IPS-20b (cell line): Measurements from ENCODE around the gene PALM3.

ENCODE experiments used
- H3K27ac ChIP-seq: one replicate; pipeline ENCODE4 v1.5.1; 2013; ENCODE audit warnings: low read length
- H3K27me3 ChIP-seq: 2 replicates; pipeline ENCODE4 v1.6.1; 2013; ENCODE audit warnings: mild to moderate bottlenecking, low read length, inconsistent platforms; ENCODE audit not compliant: insufficient read depth
- H3K36me3 ChIP-seq: 2 replicates; pipeline ENCODE4 v1.6.1; 2013; ENCODE audit warnings: low read depth, mild to moderate bottlenecking, inconsistent platforms, low read length, moderate library complexity; ENCODE audit not compliant: insufficient read depth
- H3K4me1 ChIP-seq: 2 replicates; pipeline ENCODE4 v1.6.1; 2013; ENCODE audit warnings: mild to moderate bottlenecking, control low read depth, inconsistent platforms, low read length, moderate library complexity; ENCODE audit not compliant: insufficient read depth
- H3K4me3 ChIP-seq: 2 replicates; pipeline ENCODE4 v1.5.1; 2013; ENCODE audit warnings: mild to moderate bottlenecking, low read length, inconsistent platforms
- H3K9ac ChIP-seq: 2 replicates; pipeline ENCODE4 v1.6.1; 2013; ENCODE audit warnings: low read depth, mild to moderate bottlenecking, inconsistent platforms, low read length, moderate library complexity
- H3K9me3 ChIP-seq: 2 replicates; pipeline ENCODE4 v1.6.1; 2013; ENCODE audit warnings: mild to moderate bottlenecking, low read depth, low read length, inconsistent platforms; ENCODE audit not compliant: insufficient read depth

Gene PALM3

GRCh38 chr19:14088634-14089411 is 26.9 kb upstream of the PALM3 start:
- H3K27ac ChIP-seq: no peak overlapping the region
- H3K27me3 ChIP-seq: peaks cover 25% of the 10 kb centered on the region
- peak overlapping the region; percentile 60 for H3K4me3 ChIP-seq
- peaks cover 16% of the 10 kb centered on the region for H3K36me3 ChIP-seq
- peaks cover 5% of the 10 kb centered on the region; the same call in 1 of the 2 replicates for H3K9me3 ChIP-seq
- peak overlapping the region; percentile 10; the same call in 1 of the 2 replicates for H3K9ac ChIP-seq
- H3K4me1 ChIP-seq: no peaks in the 10 kb centered on the region; the same call in 1 of the 2 replicates

DNA sequence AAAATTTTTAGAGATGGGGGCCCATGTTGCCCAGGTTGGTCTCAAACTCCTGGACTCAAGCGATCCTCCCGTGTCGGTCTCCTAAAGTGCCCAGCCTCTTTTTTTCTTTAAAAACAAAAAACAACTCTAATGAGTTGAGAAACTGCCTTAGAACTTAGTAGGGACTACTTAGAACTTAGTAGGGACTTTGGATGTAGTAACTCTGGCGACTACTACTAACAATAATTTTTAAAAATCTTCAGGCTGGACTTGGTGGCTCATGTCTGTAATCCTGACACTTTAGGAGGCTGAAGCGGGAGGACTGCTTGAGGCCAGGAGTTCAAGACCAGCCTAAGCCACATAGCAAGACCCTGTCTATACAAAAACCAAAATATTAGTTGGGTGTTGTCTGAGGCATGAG is 24.2 kb upstream of the PALM3 start:
- Histone ChIP-seq H3K27me3 (peaks cover 26% of the 10 kb centered on the region), H3K27ac (no peak overlapping the region), H3K36me3 (peaks cover 16% of the 10 kb centered on the region), H3K9ac (no peak overlapping the region), H3K9me3 (no peaks in the 10 kb centered on the region), H3K4me3 (peak overlapping the region; percentile 53; the same call in 1 of the 2 replicates), H3K4me1 (no peaks in the 10 kb centered on the region; the same call in 1 of the 2 replicates)

DNA sequence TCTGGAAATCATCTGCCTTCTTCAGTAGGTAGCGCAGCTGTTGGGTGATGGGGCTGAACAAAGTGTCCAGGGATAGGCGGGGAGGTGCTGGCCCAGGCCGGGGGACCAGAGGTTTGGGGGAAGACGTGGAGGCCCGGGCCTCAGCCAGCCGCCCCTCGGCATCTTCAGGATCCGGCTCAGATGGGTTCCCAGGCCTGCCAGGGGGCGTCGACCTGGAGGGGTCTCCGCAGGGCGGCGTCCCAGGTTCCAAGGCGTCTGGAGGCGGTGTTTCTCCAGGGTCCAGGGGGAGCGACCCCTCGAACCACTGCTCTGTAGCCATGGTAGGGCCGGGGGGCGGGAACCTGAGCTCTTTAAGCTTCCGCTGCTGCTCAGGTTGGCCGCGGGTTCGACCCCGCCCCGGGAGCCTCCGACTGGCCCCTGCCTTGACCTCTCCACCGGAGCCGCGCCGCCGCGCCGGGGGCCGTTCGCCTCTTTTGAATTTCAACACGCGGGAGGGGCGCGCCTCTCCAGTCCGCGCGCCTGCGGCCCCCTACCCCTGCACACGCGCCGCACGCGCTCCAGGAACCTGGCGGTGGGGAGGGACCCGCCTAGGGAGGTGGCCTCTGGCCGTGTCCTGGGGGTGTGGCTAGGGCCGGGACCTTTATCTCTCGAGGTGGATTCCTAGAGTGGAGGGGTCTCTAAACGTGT is 23.6 kb upstream of the PALM3 start, which contains the start of gene C19orf67:
Gene C19orf67 (minus strand): TSS at position 475 of the 687 bp plus-strand sequence. CDS start 156 bp downstream, at position 319.
- Histone ChIP-seq H3K4me1 (no peaks in the 10 kb centered on the region; the same call in 1 of the 2 replicates), H3K9ac (no peak within 1 kb of the TSS), H3K27me3 (peaks cover 26% of the 10 kb centered on the region), H3K9me3 (no peaks in the 10 kb centered on the region), H3K4me3 (peak within 1 kb of the TSS; percentile 53; the same call in 1 of the 2 replicates), H3K36me3 (peaks cover 16% of the 10 kb centered on the region), H3K27ac (no peak within 1 kb of the TSS)

- H3K4me1 ChIP-seq: no peaks in the 10 kb centered on the region; the same call in 1 of the 2 replicates
- H3K36me3 ChIP-seq: peaks cover 4% of the 10 kb centered on the region; the same call in 1 of the 2 replicates
- H3K4me3 ChIP-seq: no peak overlapping the region
- no peak overlapping the region for H3K27ac ChIP-seq
- H3K27me3 ChIP-seq: peaks cover 20% of the 10 kb centered on the region; the same call in 1 of the 2 replicates
- H3K9ac ChIP-seq: no peak overlapping the region
- H3K9me3 ChIP-seq: no peaks in the 10 kb centered on the region
Measured at GRCh38 chr19:14082675-14082960, 20.7 kb upstream of the PALM3 start.

DNA sequence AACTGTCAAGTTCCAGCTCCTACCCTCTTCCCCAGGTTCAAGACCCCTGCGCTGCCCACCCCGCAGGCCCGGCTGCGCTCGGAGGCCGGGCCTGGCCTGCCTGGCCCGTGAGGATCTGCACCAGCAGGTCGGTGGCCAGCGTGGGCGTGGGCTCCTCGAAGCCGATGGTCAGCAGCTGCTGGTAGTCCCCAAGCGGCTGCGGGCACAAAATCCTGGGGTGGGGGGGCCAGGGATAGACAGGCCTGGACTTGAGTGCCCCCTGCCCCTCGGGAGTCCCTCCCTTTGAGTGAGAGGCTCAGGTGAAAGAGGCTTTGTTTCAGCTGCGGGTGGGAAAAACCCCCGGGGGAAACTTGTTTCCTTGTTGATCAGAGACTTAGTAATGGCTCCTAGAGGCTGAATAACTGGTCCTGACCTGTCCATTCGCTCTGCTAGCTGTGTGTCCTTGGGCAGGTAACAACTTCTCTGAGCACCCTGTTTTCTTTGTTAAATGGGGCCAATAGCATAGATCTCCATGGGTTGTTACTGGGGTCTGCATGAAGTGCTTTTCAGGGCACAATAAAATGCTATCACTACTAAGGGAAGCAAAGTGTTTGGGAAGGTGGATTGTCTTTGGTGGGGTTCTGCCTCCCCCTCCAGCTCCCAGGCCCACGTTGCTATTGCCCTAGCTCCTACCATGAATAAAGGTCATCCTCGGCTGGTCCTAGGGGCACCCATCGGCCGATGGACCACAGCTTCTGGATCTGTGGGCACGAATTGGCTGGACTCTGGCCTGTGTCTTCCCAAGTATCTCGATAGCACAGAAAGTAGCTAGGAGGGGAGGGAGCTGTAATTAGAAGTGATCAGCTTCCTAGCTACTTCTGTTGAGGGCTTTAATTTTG is 20.2 kb upstream of the PALM3 start:
- Histone ChIP-seq H3K9me3 (no peaks in the 10 kb centered on the region), H3K4me1 (no peaks in the 10 kb centered on the region; the same call in 1 of the 2 replicates), H3K4me3 (peak overlapping the region; percentile 88), H3K36me3 (no peaks in the 10 kb centered on the region), H3K27me3 (peaks cover 23% of the 10 kb centered on the region; the same call in 1 of the 2 replicates), H3K9ac (peak overlapping the region; percentile 49; the same call in 1 of the 2 replicates), H3K27ac (no peak overlapping the region)

- no peaks in the 10 kb centered on the region; the same call in 1 of the 2 replicates for H3K4me1 ChIP-seq
- peak overlapping the region; percentile 88 for H3K4me3 ChIP-seq
- H3K36me3 ChIP-seq: no peaks in the 10 kb centered on the region
- H3K27ac ChIP-seq: no peak overlapping the region
- H3K27me3 ChIP-seq: peaks cover 26% of the 10 kb centered on the region
- H3K9me3 ChIP-seq: no peaks in the 10 kb centered on the region
- H3K9ac ChIP-seq: peak overlapping the region; percentile 86; the same call in 1 of the 2 replicates
Measured at GRCh38 chr19:14080887-14081796, 19.3 kb upstream of the PALM3 start.

DNA sequence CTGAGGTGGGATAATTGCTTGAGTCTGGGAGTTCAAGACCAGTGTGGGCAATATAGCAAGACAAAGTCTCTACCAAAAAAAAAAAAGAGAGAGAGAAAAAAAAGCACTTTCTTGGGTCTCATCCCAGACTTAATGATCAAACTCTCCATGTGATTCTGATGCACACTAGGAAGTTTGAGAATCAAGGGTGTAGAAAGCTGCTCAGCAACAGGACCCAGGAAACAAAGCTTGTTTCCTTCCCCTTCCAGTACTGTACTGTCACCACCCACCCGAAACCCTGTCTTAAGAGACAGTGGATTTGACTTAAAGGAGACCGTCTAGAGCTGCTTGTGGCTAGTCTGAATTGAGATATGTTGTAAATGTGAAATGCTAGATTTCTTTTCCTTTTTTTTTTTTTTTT is 16.5 kb upstream of the PALM3 start:
- no peak overlapping the region for H3K9ac ChIP-seq
- H3K4me1 ChIP-seq: no peaks in the 10 kb centered on the region; the same call in 1 of the 2 replicates
- H3K9me3 ChIP-seq: no peaks in the 10 kb centered on the region
- H3K27me3 ChIP-seq: peaks cover 47% of the 10 kb centered on the region
- no peaks in the 10 kb centered on the region for H3K36me3 ChIP-seq
- no peak overlapping the region for H3K27ac ChIP-seq
- no peak overlapping the region for H3K4me3 ChIP-seq

GRCh38 chr19:14073925-14074838 is 12.3 kb upstream of the PALM3 start:
- no peak overlapping the region for H3K27ac ChIP-seq
- peaks cover 67% of the 10 kb centered on the region for H3K27me3 ChIP-seq
- no peaks in the 10 kb centered on the region for H3K9me3 ChIP-seq
- H3K4me3 ChIP-seq: peak overlapping the region; percentile 69
- no peaks in the 10 kb centered on the region; the same call in 1 of the 2 replicates for H3K4me1 ChIP-seq
- no peak overlapping the region for H3K9ac ChIP-seq
- H3K36me3 ChIP-seq: no peaks in the 10 kb centered on the region

DNA sequence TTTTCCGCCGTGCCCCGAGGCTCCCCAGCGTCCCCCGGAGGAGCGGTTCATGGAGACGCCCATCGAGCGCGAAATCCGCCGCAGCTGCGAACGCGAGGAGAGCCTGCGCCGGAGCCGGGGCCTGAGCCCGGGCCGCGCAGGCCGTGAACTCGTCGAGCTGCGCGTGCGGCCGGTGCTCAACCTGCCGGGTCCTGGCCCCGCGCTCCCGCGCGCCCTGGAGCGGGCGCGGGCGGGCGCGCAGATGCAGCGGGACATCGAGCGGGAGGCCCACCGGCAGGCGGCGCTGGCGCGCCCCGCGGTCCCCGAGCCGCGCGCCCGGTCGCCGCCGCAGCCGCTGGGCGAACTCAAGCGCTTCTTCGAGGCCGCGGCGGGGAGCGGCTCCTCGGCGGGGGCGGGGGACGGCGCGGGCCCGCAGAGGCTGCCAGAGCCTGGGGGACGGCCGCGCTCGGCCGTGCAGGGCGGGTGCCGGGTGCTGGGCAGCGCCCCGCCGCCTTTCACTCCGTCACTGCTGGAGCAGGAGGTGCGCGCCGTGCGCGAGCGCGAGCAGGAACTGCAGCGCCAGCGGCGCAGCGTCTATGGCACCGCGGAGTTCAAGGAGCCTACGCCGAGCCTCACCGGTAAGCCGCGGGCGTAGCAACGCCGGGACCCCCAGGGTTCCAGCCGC is 11.5 kb upstream of the PALM3 start:
- no peak overlapping the region for H3K9ac ChIP-seq
- H3K9me3 ChIP-seq: no peaks in the 10 kb centered on the region
- H3K27me3 ChIP-seq: peaks cover 67% of the 10 kb centered on the region
- H3K4me1 ChIP-seq: no peaks in the 10 kb centered on the region; the same call in 1 of the 2 replicates
- no peaks in the 10 kb centered on the region for H3K36me3 ChIP-seq
- H3K4me3 ChIP-seq: peak overlapping the region; percentile 69
- H3K27ac ChIP-seq: no peak overlapping the region
